H1 (cell line): ENCODE data around the gene ZBTB14. TPM values are rescaled to one million over a fixed set of nuclear protein-coding genes. Genes with fewer than 3 reads are reported as not detected.

Experiments used
- ATF2 ChIP-seq: IDR thresholded peaks from 2 replicates; pipeline ENCODE4 v1.6.1; 2012; ENCODE audit warnings: low read length, inconsistent platforms
- ATF3 ChIP-seq: IDR thresholded peaks from 2 replicates; pipeline ENCODE4 v1.6.1; 2011; ENCODE audit warnings: low read depth, mild to moderate bottlenecking, low read length; ENCODE audit not compliant: insufficient read depth
- CHD7 ChIP-seq: fragments of 300-600 bp; sonication (generic); IDR thresholded peaks from 2 replicates; pipeline ENCODE4 v1.7.1; 2012; ENCODE audit warnings: low read length, moderate library complexity, mild to moderate bottlenecking, inconsistent platforms; ENCODE audit not compliant: insufficient replicate concordance
- JUND ChIP-seq: IDR thresholded peaks from 2 replicates; pipeline ENCODE4 v1.6.1; 2011; ENCODE audit warnings: mild to moderate bottlenecking, improper control_type of control experiment, low read length
- RAD21 ChIP-seq, 2 experiments: IDR thresholded peaks in 1 of 2; conservative IDR thresholded peaks in 1 of 2; 2 replicates each; pipeline ENCODE4 v1.6.1; 2011; ENCODE audit warnings: low read depth in 2 of 2, low read length in 2 of 2, improper control_type of control experiment in 1 of 2, inconsistent platforms in 1 of 2, mild to moderate bottlenecking in 1 of 2, moderate library complexity in 1 of 2
- TAF1 ChIP-seq: IDR thresholded peaks from 2 replicates; pipeline ENCODE4 v1.6.1; 2011; ENCODE audit warnings: mild to moderate bottlenecking, low read depth, low read length
- TBP ChIP-seq: IDR thresholded peaks from 2 replicates; pipeline ENCODE4 v1.6.1; 2011; ENCODE audit warnings: low read depth, low read length, improper control_type of control experiment
- polyA plus RNA-seq, 7 experiments: library from polyadenylated mRNA; depleted of rRNA in 3 of 7; stranded (reverse) in 5 of 7; unstranded in 2 of 7; fragments of >200 nt in 5 of 7; fragments of 200-250 nt in 2 of 7; gene quantifications; 1 replicate in 5 of 7; 2 replicates in 1 of 7; 4 replicates in 1 of 7; pipeline versions ENCODE4 v1.2.1 to v1.2.3, GENCODE V29; 2011 to 2013; ENCODE audit warnings: missing spikeins in 2 of 7, mixed read lengths in 2 of 7
- total RNA-seq: library from RNA; stranded (reverse); fragmentation: NEBNext Ultra II Directional; extraction: Animal tissue kit (Norgen Biotek cat#: 25700); gene quantifications from 2 replicates; pipeline ENCODE4 v1.2.1, GENCODE V29; 2021

Gene ZBTB14
- total and polyA plus RNA-seq, 2 of the 8 experiments (the other 6 are each of a cell fraction or from before 2014, with no cell fraction given) = 5.2 to 18.3 TPM

GRCh38 chr18:5294457-5295230, 882 bp downstream of the ZBTB14 start (continued):
- TF ChIP-seq RAD21 (IDR thresholded peaks at IDR 0.05 in 1 of 2, conservative IDR thresholded peaks at IDR 0.05 in 1 of 2; ENCODE audit: low read depth in 2 of 2, low read length in 2 of 2) = no peak
- TF ChIP-seq ATF3 = no peak
- TF ChIP-seq ATF2 = no peak
- no peak for TF ChIP-seq JUND
- 0 out of 2 replicates have a peak, but pooled peaks have one; percentile 20 for TF ChIP-seq TBP
- TF ChIP-seq TAF1 = peak; percentile 69
- TF ChIP-seq CHD7 = no peak
